AG09319 (cell line): ENCODE measurements around the gene FCER1A.

ENCODE experiments used
- DNase-seq: peaks from one replicate; pipeline ENCODE4 v3.0.0-alpha.2; 2010; ENCODE audit warnings: low read depth; ENCODE audit errors: extremely low read depth
- CTCF ChIP-seq: IDR thresholded peaks from 2 replicates; pipeline ENCODE4 v1.5.1; 2011; ENCODE audit warnings: low read depth, mild to moderate bottlenecking, inconsistent platforms, low read length, moderate library complexity

Gene FCER1A

DNA sequence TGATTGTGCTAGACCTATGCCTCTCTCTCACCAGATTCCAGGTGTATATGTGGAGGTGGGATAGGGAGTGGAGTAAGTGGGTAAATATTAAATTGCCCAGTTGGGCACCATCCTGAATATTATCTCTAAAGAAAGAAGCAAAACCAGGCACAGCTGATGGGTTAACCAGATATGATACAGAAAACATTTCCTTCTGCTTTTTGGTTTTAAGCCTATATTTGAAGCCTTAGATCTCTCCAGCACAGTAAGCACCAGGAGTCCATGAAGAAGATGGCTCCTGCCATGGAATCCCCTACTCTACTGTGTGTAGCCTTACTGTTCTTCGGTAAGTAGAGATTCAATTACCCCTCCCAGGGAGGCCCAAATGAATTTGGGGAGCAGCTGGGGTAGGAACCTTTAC lies at the start of gene FCER1A:
Gene FCER1A (plus strand): TSS at position 242 of the 400 bp plus-strand sequence. CDS start 29 bp downstream, at position 271.
- no peak for TF ChIP-seq CTCF
- DNase-seq = no peak

DNA sequence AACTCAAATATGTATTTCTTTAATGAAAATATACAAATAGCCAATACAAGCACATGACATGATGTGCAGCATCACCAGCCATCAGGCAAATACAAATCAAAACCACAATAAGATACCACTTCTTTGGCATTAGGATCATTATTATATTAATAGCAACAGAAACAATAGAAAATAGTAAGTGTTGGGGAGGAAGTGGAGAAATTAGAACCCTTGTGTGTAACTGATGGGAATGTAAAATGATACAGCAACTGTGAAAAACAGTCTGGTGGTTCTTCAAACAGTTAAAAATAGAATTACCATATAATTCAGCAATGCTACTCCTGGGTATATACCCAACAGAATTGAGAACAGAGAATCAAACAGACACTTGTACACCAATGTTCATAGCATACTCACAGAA lies 40.8 kb upstream of the FCER1A start:
- DNase-seq = no peak
- no peak for TF ChIP-seq CTCF

DNA sequence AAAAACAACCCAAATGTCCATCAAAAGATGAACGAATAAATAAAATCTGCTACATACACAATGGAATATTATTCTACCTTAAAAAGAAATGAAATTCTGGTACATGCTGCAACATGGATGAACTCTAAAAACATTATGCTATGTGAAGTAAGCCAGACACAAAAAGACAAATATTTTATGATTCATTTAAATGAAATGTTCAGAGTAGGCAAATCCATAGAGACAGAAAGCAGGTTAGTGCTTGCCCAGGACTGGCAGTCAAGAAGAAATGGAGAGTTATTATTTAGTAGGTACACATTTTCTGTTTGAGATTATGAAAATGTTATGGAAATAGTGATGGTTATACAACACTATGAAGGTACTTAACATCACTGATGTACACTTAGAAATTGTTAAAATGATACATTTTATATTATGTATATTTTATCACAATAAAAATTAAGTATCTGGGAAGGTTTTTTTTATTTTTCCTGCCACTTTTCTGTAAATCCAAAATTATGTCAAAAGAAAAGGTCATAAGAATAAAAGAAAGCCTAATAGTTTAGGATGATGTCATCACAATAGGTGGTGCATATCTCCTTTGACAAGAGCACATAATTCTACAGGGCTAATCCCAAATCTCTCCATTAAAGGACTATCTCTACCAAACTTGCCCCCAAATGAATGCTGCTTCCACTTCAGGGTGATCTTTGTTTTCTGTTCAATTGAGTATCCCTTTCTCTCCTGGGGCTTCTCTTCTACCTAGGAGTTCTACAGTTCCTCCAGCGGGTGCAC lies 40.2 kb upstream of the FCER1A start:
- DNase-seq = no peak
- no peak for TF ChIP-seq CTCF

- no peak for TF ChIP-seq CTCF
- no peak for DNase-seq
These were observed 35.3 kb upstream of the FCER1A start for GRCh38 chr1:159266832-159267231.

- DNase-seq = no peak
- no peak for TF ChIP-seq CTCF
These were observed 27.5 kb upstream of the FCER1A start for GRCh38 chr1:159274631-159275030.

- TF ChIP-seq CTCF = no peak
- DNase-seq = no peak
These were observed 26.2 kb upstream of the FCER1A start for GRCh38 chr1:159275891-159276290.

GRCh38 chr1:159279773-159280172 lies 22.4 kb upstream of the FCER1A start:
- TF ChIP-seq CTCF = no peak
- no peak for DNase-seq
